ENCODE results near the gene IP6K2. TPM values are rescaled to one million over a fixed set of nuclear protein-coding genes. Genes with fewer than 3 reads are reported as not detected.

The IP6K2 gene, protein sequence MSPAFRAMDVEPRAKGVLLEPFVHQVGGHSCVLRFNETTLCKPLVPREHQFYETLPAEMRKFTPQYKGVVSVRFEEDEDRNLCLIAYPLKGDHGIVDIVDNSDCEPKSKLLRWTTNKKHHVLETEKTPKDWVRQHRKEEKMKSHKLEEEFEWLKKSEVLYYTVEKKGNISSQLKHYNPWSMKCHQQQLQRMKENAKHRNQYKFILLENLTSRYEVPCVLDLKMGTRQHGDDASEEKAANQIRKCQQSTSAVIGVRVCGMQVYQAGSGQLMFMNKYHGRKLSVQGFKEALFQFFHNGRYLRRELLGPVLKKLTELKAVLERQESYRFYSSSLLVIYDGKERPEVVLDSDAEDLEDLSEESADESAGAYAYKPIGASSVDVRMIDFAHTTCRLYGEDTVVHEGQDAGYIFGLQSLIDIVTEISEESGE
- total RNA-seq: 49.0 and 51.5 TPM in 2 replicates

DNA sequence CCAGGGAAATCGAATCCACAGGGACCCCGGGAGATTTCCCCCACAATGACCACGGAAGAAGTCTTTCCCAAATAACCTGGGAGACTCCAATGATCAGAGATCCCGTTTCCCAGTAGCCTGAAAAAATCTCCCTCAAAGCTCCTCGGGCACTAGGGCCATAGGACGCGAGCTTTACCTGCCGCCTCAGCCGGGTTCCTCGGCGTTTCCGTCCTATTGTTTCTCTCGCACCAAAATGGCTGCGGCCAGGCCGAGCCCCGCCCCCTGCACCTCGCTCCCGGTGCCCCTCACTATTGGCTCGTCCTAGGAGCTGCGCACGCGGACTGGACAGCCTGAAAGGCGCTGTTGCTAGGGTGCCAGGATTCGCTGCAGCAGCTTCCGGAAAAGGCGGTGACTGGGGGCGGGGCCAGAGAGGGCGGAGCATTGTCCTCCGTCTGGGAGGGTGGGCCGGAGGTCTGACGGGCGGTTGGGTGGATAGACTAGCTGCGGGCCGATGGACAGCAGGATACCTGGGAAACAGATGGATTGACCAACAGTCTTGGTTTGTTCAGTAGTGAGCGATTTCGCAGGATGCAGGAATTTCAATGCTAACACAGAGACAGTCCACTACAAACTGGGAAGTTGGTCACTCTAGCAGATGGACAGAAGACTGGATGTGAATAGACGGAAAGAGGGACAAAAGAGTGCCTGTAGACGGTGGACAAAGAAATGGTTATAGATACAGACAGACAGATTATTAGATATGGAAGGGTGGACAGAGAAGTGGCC, at the start of gene IP6K2:
IP6K2 (minus strand) TSS at position 240 of the 765 bp plus-strand sequence. CDS start 21,930 bp downstream, outside the sequence.

DNA sequence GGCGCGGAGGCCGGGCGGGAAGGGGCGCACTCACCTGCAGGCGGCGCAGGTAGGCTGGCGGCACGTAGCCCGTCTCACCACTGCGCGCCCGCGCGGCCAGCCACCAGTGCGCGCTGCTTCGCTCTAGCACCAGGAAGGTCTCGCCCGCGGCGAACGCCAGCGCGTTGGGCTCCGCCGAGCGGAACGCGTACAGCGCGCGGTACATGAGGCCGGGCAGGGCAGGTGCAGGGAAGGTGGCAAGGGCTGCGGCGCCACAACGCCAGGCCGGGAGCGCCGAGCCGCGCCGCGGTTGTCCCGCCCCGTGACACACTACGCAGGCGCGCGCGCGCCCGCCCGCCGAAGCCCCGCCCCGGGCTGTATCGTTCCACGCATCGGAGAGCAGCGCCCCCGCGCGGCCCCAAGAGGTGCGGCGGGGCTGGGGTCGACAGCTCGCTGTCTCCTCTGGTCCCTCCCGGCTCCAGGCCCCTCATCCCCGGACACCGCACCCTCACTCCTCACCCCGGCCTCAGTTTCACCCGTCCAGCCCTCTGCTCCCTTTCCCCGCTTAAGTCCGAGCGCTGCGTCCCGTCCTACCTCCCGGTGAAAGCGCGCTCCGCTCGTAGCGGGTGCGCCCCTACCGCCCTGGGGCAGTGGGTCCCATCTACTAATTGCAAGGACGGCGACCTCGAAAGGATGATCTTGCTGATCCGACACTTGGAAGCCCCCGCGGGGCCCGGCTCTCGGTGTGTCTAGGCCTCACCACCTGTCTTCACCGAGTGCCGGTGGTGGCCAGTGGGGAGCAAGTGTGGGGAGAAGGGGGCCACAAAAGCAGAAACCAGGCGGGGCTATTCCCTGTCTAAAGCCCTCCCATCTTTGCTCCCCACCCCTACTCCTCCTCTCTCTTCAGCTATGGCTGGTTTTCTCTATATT, 31.2 kb downstream of the IP6K2 start, which contains the start of gene NCKIPSD:
NCKIPSD (minus strand) TSS at position 313 of the 909 bp plus-strand sequence; CDS start at position 205, 108 bp downstream.

DNA sequence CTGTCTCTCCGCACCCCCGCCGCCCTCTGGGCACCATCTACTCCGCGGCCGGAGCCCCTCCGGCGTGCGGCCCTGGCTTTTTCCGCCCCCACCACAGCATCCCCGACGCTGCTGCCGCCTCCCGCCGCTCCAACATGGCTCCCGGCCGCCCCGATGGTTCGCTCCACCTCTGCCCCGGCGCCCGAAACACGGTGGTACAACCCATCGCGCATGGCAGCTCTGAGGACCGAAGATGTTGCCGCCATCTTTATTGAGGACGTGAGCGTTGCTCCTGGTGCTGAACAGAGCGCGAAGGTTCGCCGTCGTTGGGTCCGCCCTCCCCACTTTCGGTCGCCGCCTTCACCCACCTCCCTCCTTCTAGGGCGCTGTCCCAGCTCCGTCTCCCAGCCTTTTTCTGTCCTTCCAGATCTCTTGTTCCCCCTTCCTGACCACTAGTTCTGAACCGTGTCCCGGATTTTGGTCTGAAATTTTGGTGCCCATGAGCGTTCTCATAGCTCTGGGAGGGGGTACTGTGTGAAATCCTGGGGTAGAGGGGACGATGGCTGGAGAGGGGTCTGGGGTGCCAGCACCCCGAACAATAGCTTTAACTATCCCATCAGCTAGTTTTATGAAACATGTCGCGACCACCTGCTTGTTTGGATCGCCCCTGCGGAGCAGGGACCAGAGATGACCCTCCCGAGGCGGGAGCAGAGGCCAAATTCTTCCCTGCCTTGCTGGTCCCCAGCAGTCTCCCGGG, 54.1 kb downstream of the IP6K2 start, which contains the start of gene CELSR3:
CELSR3 (minus strand) TSS at position 134 of the 736 bp plus-strand sequence. CDS start 252 bp downstream, outside the sequence.

Other genes starting within 250 kb of the IP6K2 start
- gene SHISA5, start 213.0 kb downstream of the IP6K2 start, total RNA-seq: 107 and 177 TPM in 2 replicates
- 10.0 and 12.2 TPM in 2 replicates for gene PFKFB4, start 160.4 kb downstream of the IP6K2 start, total RNA-seq
- gene UCN2, start 153.4 kb downstream of the IP6K2 start, total RNA-seq: 1.2 and 1.3 TPM in 2 replicates
- 22.5 and 52.6 TPM in 2 replicates for gene COL7A1, start 121.9 kb downstream of the IP6K2 start, total RNA-seq
- gene UQCRC1, start 107.6 kb downstream of the IP6K2 start, total RNA-seq: 358 and 469 TPM in 2 replicates
- gene TMEM89, start 95.5 kb downstream of the IP6K2 start, total RNA-seq: not detected in 2 replicates
- 16.9 and 22.2 TPM in 2 replicates for gene SLC26A6, start 81.8 kb downstream of the IP6K2 start, total RNA-seq
- gene CELSR3, start 54.3 kb downstream of the IP6K2 start, total RNA-seq: 1.0 and 3.5 TPM in 2 replicates
- 11.8 and 25.1 TPM in 2 replicates for gene NCKIPSD, start 31.3 kb downstream of the IP6K2 start, total RNA-seq
- 34.9 and 35.9 TPM in 2 replicates for gene PRKAR2A, start 130.7 kb upstream of the IP6K2 start, total RNA-seq
- 18.5 and 28.8 TPM in 2 replicates for gene SLC25A20, start 181.7 kb upstream of the IP6K2 start, total RNA-seq
- 64.4 and 72.0 TPM in 2 replicates for gene ARIH2, start 201.6 kb upstream of the IP6K2 start, total RNA-seq